Measurements from ENCODE around the gene CDA. TPM values are rescaled to one million over a fixed set of nuclear protein-coding genes. Genes with fewer than 3 reads are reported as not detected.

Gene CDA
- total and polyA plus RNA-seq, 10 of the 15 experiments (the other 5 are each of a cell fraction or from before 2014, with no cell fraction given): not detected

- no peak for TF ChIP-seq KDM1A (IDR thresholded peaks at IDR 0.05; ENCODE audit: borderline replicate concordance)
- TF ChIP-seq CBFB (IDR thresholded peaks at IDR 0.05; ENCODE audit: low read depth): no peak
- TF ChIP-seq, protein P1, sequence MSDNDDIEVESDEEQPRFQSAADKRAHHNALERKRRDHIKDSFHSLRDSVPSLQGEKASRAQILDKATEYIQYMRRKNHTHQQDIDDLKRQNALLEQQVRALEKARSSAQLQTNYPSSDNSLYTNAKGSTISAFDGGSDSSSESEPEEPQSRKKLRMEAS (IDR thresholded peaks at IDR 0.05; ENCODE audit: low read depth, low read length): no peak
- TF ChIP-seq NFYB (IDR thresholded peaks at IDR 0.05; ENCODE audit: insufficient read depth, low read depth, low read length): no peak
Observed at GRCh38 chr1:20614131-20614579, 25.3 kb downstream of the CDA start (continued).

DNA sequence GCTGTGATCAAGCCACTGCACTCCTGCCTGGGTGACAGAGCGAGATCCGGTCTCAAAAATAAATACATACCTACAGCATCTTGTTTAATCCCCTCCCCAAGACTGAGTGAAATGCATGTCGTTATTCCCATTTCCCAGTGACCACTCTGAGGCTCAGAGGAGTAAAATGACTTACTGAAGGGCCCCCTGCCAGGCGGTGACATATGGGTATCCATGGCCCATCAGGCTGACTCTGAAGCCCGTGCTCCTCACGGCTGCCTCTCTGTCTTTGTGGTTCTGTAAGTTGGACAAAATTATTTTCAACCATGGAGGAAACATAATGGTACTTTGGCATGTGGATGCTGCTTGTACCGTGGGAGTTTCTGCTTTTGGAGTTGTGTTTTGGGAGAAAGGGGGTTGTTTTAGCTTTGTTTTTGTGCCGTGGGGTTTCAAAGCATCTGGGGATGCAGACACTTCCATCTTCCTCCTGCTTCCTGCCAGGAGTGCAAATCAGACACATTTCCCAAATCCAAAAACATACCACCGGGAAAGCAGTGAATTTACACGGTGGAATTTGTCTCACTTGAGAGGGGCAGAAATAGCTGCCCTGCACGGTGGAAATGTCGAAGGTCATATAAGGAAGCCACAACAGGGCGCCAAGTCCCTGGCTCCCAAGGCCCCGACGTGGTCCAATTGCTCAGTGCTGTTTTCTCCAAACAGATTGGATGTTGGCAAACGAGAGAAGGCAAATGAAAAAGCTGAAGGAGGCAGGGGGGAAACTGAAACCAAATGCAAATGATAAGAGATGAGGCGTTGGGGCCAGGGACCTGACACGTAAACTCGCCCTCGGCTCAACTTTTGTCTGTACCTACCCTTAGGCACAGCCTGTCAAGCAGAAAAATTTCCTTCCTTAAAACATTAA is 27.3 kb downstream of the CDA start:
- intact Hi-C loops (cut with micrococcal nuclease; ENCODE audit: unreplicated experiment): no loop called here
- CTCF ChIA-PET: no interaction called here

More for the DNA sequence above, 27.3 kb downstream of the CDA start:
- Histone ChIP-seq H4K20me1 (ENCODE audit: control insufficient read depth, insufficient read depth) (no peaks in the 10 kb centered on the region), H3K36me3 (ENCODE audit: control insufficient read depth in 2 of 2, insufficient read depth in 2 of 2, low read length in 1 of 2) (no peaks in the 10 kb centered on the region), H3K27me3 (replicated peaks in 1 of 2; ENCODE audit: control insufficient read depth in 2 of 2, insufficient read depth in 2 of 2, low read length in 1 of 2) (no peaks in the 10 kb centered on the region; a peak in 1 of 4 replicates), H3K4me1 (ENCODE audit: control insufficient read depth, insufficient read depth, low read length) (no peaks in the 10 kb centered on the region), H3K4me2 (ENCODE audit: control insufficient read depth, insufficient read depth) (no peak overlapping the region), H2AFZ (ENCODE audit: control insufficient read depth, low read depth, low read length) (no peak overlapping the region), H3K9me3 (replicated peaks; ENCODE audit: control insufficient read depth, insufficient read depth, low read length) (no peaks in the 10 kb centered on the region), H3K27ac (ENCODE audit: control insufficient read depth, insufficient read depth) (no peak overlapping the region), H3K4me3 (no peak overlapping the region), H3K9ac (ENCODE audit: control insufficient read depth, insufficient read depth, low read length) (no peak overlapping the region), H3K79me2 (ENCODE audit: control insufficient read depth, insufficient read depth, low read length) (no peaks in the 10 kb centered on the region)
- ChIA-PET RAD21 (ENCODE audit: unreplicated experiment) (no interaction called here), POLR2A (no interaction called here), SMC1A (ENCODE audit: uncharacterized antibody, unreplicated experiment) (no interaction called here)
- FAIRE-seq (no peak), DNase-seq (ENCODE audit: low read depth, low spot score) (no peak), ATAC-seq (no peak)
- in situ Hi-C loops (cut with MboI): no loop called here
- TF ChIP-seq TARDBP (IDR thresholded peaks at IDR 0.05; ENCODE audit: borderline replicate concordance) (no peak), CEBPB (IDR thresholded peaks at IDR 0.05; ENCODE audit: borderline replicate concordance in 1 of 2, low read depth in 2 of 2, low read length in 2 of 2) (no peak), SUZ12 (IDR thresholded peaks at IDR 0.05; ENCODE audit: unreplicated experiment) (no peak), RELA (IDR thresholded peaks at IDR 0.05; ENCODE audit: borderline replicate concordance, partially characterized antibody) (no peak), MEF2B (IDR thresholded peaks at IDR 0.05; ENCODE audit: partially characterized antibody, poor library complexity, severe bottlenecking) (no peak), SKIL (IDR thresholded peaks at IDR 0.05; ENCODE audit: low read depth, poor library complexity, severe bottlenecking) (no peak), NFYB (IDR thresholded peaks at IDR 0.05; ENCODE audit: insufficient read depth, low read depth, low read length) (no peak), EGR1 (IDR thresholded peaks at IDR 0.05; ENCODE audit: borderline replicate concordance in 1 of 2, low read depth in 2 of 2, low read length in 2 of 2) (no peak), SIX5 (IDR thresholded peaks at IDR 0.05; ENCODE audit: low read depth, low read length, severe bottlenecking) (no peak), NRF1 (conservative IDR thresholded peaks at IDR 0.05; ENCODE audit: low read depth, low read length) (no peak), CHD2 (IDR thresholded peaks at IDR 0.05; ENCODE audit: borderline replicate concordance, low read depth, low read length) (no peak)
- TF ChIP-seq, protein P2, sequence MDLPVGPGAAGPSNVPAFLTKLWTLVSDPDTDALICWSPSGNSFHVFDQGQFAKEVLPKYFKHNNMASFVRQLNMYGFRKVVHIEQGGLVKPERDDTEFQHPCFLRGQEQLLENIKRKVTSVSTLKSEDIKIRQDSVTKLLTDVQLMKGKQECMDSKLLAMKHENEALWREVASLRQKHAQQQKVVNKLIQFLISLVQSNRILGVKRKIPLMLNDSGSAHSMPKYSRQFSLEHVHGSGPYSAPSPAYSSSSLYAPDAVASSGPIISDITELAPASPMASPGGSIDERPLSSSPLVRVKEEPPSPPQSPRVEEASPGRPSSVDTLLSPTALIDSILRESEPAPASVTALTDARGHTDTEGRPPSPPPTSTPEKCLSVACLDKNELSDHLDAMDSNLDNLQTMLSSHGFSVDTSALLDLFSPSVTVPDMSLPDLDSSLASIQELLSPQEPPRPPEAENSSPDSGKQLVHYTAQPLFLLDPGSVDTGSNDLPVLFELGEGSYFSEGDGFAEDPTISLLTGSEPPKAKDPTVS (IDR thresholded peaks at IDR 0.05; ENCODE audit: low read depth, low read length): no peak
- TF ChIP-seq, protein P3, sequence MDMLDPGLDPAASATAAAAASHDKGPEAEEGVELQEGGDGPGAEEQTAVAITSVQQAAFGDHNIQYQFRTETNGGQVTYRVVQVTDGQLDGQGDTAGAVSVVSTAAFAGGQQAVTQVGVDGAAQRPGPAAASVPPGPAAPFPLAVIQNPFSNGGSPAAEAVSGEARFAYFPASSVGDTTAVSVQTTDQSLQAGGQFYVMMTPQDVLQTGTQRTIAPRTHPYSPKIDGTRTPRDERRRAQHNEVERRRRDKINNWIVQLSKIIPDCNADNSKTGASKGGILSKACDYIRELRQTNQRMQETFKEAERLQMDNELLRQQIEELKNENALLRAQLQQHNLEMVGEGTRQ (IDR thresholded peaks at IDR 0.05; ENCODE audit: borderline replicate concordance, low read depth, low read length): no peak
- 44% methylated on average over 20 of the region's 20 CpGs for WGBS (ENCODE audit: insufficient coverage, insufficient replicate concordance, low lambda C conversion rate, missing lambda C conversion rate)
- BruUV-seq (replicated peaks): no TSS peak
